PFSK-1 (cell line): ENCODE results near the gene TAGAP.

ENCODE experiments used
- FOXP2 ChIP-seq: optimal IDR thresholded peaks from 2 replicates; pipeline ENCODE3; 2011; ENCODE audit warnings: borderline replicate concordance, control low read depth, inconsistent platforms; ENCODE audit not compliant: insufficient read depth; ENCODE audit errors: extremely low read length, extremely low read depth
- POLR2AphosphoS5 ChIP-seq: IDR thresholded peaks from 2 replicates; pipeline ENCODE4 v1.6.1; 2012; ENCODE audit warnings: low read depth, mild to moderate bottlenecking, control low read depth, low read length, moderate library complexity
- REST ChIP-seq, 2 experiments: IDR thresholded peaks; 2 replicates each; pipeline versions ENCODE4 v1.6.1 to v1.8.0; 2011 to 2012; ENCODE audit warnings: low read depth in 2 of 2, low read length in 2 of 2, control low read depth in 1 of 2, inconsistent platforms in 1 of 2, mild to moderate bottlenecking in 1 of 2, moderate library complexity in 1 of 2; ENCODE audit not compliant: insufficient read depth in 1 of 2
- SIN3A ChIP-seq: IDR thresholded peaks from 2 replicates; pipeline ENCODE4 v1.6.1; 2012; ENCODE audit warnings: mild to moderate bottlenecking, low read length, moderate library complexity, borderline replicate concordance; ENCODE audit not compliant: insufficient read depth
- TAF1 ChIP-seq: IDR thresholded peaks from 2 replicates; pipeline ENCODE4 v1.6.1; 2012; ENCODE audit warnings: low read length, control low read depth, borderline replicate concordance; ENCODE audit not compliant: insufficient read depth

Gene TAGAP

GRCh38 chr6:159047891-159048685 is 3.3 kb upstream of the TAGAP start:
- TF ChIP-seq REST (IDR thresholded peaks at IDR 0.05; ENCODE audit: insufficient read depth in 1 of 2, low read depth in 2 of 2, low read length in 2 of 2): no peak
- TF ChIP-seq POLR2AphosphoS5: no peak
- no peak for TF ChIP-seq FOXP2
- TF ChIP-seq TAF1: no peak
- no peak for TF ChIP-seq SIN3A

- no peak for TF ChIP-seq TAF1
These were observed 1.0 kb upstream of the TAGAP start for GRCh38 chr6:159045801-159046200.

- TF ChIP-seq TAF1: no peak
- no peak for TF ChIP-seq FOXP2
- TF ChIP-seq SIN3A: no peak
- no peak for TF ChIP-seq POLR2AphosphoS5
- TF ChIP-seq REST (IDR thresholded peaks at IDR 0.05; ENCODE audit: insufficient read depth in 1 of 2, low read depth in 2 of 2, low read length in 2 of 2): no peak
These were observed 844 bp downstream of the TAGAP start for GRCh38 chr6:159043947-159044346.

GRCh38 chr6:159043251-159043650 is 1.5 kb downstream of the TAGAP start:
- no peak for TF ChIP-seq TAF1
- no peak for TF ChIP-seq REST (IDR thresholded peaks at IDR 0.05; ENCODE audit: insufficient read depth in 1 of 2, low read depth in 2 of 2, low read length in 2 of 2)
- no peak for TF ChIP-seq SIN3A
- no peak for TF ChIP-seq FOXP2
- TF ChIP-seq POLR2AphosphoS5: no peak

- TF ChIP-seq SIN3A (no peak), FOXP2 (no peak), TAF1 (no peak), REST (IDR thresholded peaks at IDR 0.05; ENCODE audit: insufficient read depth in 1 of 2, low read depth in 2 of 2, low read length in 2 of 2) (no peak), POLR2AphosphoS5 (no peak)
These were observed 2.0 kb downstream of the TAGAP start for GRCh38 chr6:159042826-159043181.
